SK-N-SH (cell line): ENCODE data around the gene SCN4B. TPM values are rescaled to one million over a fixed set of nuclear protein-coding genes. Genes with fewer than 3 reads are reported as not detected.

Source experiments
- CTCF ChIA-PET: fragments of 300-600, 350-600 bp; formaldehyde crosslinking; extraction: SDS; loops from one replicate; lab custom pipeline; 2021; lab: Yijun Ruan, JAX
- POLR2A ChIA-PET: fragments of 350-600 bp; sonication (Branson Sonifier 250); formaldehyde crosslinking; extraction: SDS; loops from one replicate; lab custom pipeline; 2020; ENCODE audit warnings: antibody characterized with exemption, inconsistent platforms; lab: Yijun Ruan, JAX
- DNase-seq: peaks from one replicate; pipeline ENCODE4 v3.0.0; 2012
- H2AFZ ChIP-seq: fragments of 200-600 bp; sonication (generic); 2 replicates; pipeline ENCODE4 v1.8.1; 2016; ENCODE audit warnings: antibody characterized with exemption, mild to moderate bottlenecking, low read depth
- H3F3A ChIP-seq: fragments of 200-600 bp; sonication (generic); replicated peaks from 2 replicates; pipeline ENCODE3; 2016; ENCODE audit warnings: antibody characterized with exemption, mild to moderate bottlenecking; ENCODE audit not compliant: insufficient read depth
- H3K27ac ChIP-seq, 2 experiments: fragments of 200-500 bp in 1 of 2; fragments of 200-600 bp in 1 of 2; sonication (Bioruptor generic) in 1 of 2; sonication (generic), shearing (Covaris generic) in 1 of 2; 2 replicates each; pipeline versions ENCODE4 v1.5.1 to v1.6.1; 2014 to 2016; ENCODE audit warnings: low read depth in 2 of 2, inconsistent platforms in 1 of 2, low read length in 1 of 2, mild to moderate bottlenecking in 1 of 2, mixed read lengths in 1 of 2
- H3K27me3 ChIP-seq: fragments of 200-600 bp; sonication (generic), shearing (Covaris generic); 2 replicates; pipeline ENCODE4 v1.6.1; 2016; ENCODE audit warnings: mixed run types; ENCODE audit not compliant: insufficient read depth
- H3K36me3 ChIP-seq, 2 experiments: fragments of 200-500 bp in 1 of 2; fragments of 200-600 bp in 1 of 2; sonication (Bioruptor generic) in 1 of 2; sonication (generic) in 1 of 2; replicated peaks in 1 of 2; 2 replicates each; pipeline versions ENCODE3 to v1.5.1; 2014 to 2016; ENCODE audit warnings: low read length in 1 of 2, mild to moderate bottlenecking in 1 of 2; ENCODE audit not compliant: insufficient read depth in 2 of 2, control insufficient read depth in 1 of 2
- H3K4me1 ChIP-seq, 2 experiments: fragments of 200-500 bp in 1 of 2; fragments of 200-600 bp in 1 of 2; sonication (Bioruptor generic) in 1 of 2; sonication (generic), shearing (Covaris generic) in 1 of 2; 2 replicates each; pipeline versions ENCODE4 v1.5.1 to v1.6.1; 2014 to 2016; ENCODE audit warnings: low read depth in 1 of 2, low read length in 1 of 2, mixed run types in 1 of 2; ENCODE audit not compliant: insufficient read depth in 2 of 2, control insufficient read depth in 1 of 2
- H3K4me2 ChIP-seq: fragments of 200-600 bp; sonication (generic), shearing (Covaris generic); 2 replicates; pipeline ENCODE4 v1.6.1; 2017; ENCODE audit warnings: mixed run types
- H3K4me3 ChIP-seq, 2 experiments: fragments of 200-500 bp in 1 of 2; fragments of 200-600 bp in 1 of 2; sonication (Bioruptor generic) in 1 of 2; sonication (generic), shearing (Covaris generic) in 1 of 2; 2 replicates each; pipeline versions ENCODE4 v1.5.1 to v1.8.1; 2014 to 2016; ENCODE audit warnings: low read depth in 2 of 2, inconsistent platforms in 1 of 2, low read length in 1 of 2, mild to moderate bottlenecking in 1 of 2, mixed read lengths in 1 of 2, moderate library complexity in 1 of 2
- H3K79me2 ChIP-seq: fragments of 200-600 bp; sonication (generic); 2 replicates; pipeline ENCODE4 v1.8.1; 2017; ENCODE audit warnings: mild to moderate bottlenecking; ENCODE audit not compliant: insufficient read depth
- H3K9ac ChIP-seq: fragments of 200-600 bp; sonication (generic); 2 replicates; pipeline ENCODE4 v1.6.1; 2017; ENCODE audit warnings: mixed run types
- H3K9me2 ChIP-seq: fragments of 200-600 bp; sonication (generic); 2 replicates; pipeline ENCODE4 v1.6.1; 2017; ENCODE audit warnings: mixed run types
- H3K9me3 ChIP-seq: fragments of 200-600 bp; sonication (generic); 2 replicates; pipeline ENCODE4 v1.6.1; 2017; ENCODE audit warnings: mixed run types, mild to moderate bottlenecking, moderate library complexity
- H4K20me1 ChIP-seq: fragments of 200-600 bp; sonication (generic); 2 replicates; pipeline ENCODE4 v1.6.1; 2017; ENCODE audit warnings: mild to moderate bottlenecking, mixed run types; ENCODE audit not compliant: insufficient read depth
- CHD2 ChIP-seq: fragments of 150-350 bp; IDR thresholded peaks from 2 replicates; pipeline ENCODE4 v1.6.1; 2018; ENCODE audit warnings: low read length; ENCODE audit not compliant: partially characterized antibody
- EP300 ChIP-seq, 2 experiments: IDR thresholded peaks; 2 replicates each; pipeline versions ENCODE4 v1.4.0 to v1.6.1; 2012; ENCODE audit warnings: borderline replicate concordance in 1 of 2, low read depth in 1 of 2, low read length in 1 of 2
- EZH2phosphoT487 ChIP-seq: fragments of 200-600 bp; sonication (generic); IDR thresholded peaks from 2 replicates; pipeline ENCODE4 v1.6.1; 2017; ENCODE audit warnings: low read depth, mixed run types, mild to moderate bottlenecking, antibody characterized with exemption, moderate library complexity, borderline replicate concordance
- GATA2 ChIP-seq: sonication (generic); formaldehyde crosslinking; IDR thresholded peaks from 2 replicates; pipeline ENCODE4 v1.5.0; 2020; ENCODE audit warnings: mild to moderate bottlenecking, missing genetic modification reagents
- MXI1 ChIP-seq: IDR thresholded peaks from 2 replicates; pipeline ENCODE4 v1.6.1; 2012; ENCODE audit warnings: mild to moderate bottlenecking, low read depth, low read length, improper control_type of control experiment
- NFIC ChIP-seq: IDR thresholded peaks from 2 replicates; pipeline ENCODE4 v1.4.0; 2012; ENCODE audit warnings: borderline replicate concordance
- REST ChIP-seq: IDR thresholded peaks from 2 replicates; pipeline ENCODE4 v1.6.1; 2012; ENCODE audit warnings: mild to moderate bottlenecking, low read depth, low read length, moderate library complexity
- RFX5 ChIP-seq: IDR thresholded peaks from 2 replicates; pipeline ENCODE4 v1.6.1; 2012; ENCODE audit warnings: mild to moderate bottlenecking, improper control_type of control experiment, low read length
- SIN3A ChIP-seq: IDR thresholded peaks from 2 replicates; pipeline ENCODE4 v1.6.1; 2012; ENCODE audit warnings: low read depth, mild to moderate bottlenecking, low read length, moderate library complexity, borderline replicate concordance
- SMC3 ChIP-seq: IDR thresholded peaks from 2 replicates; pipeline ENCODE4 v1.6.1; 2012; ENCODE audit warnings: low read depth, low read length, improper control_type of control experiment
- WGBS: methylation state at CpG from one replicate; pipeline ENCODE4 v1.1.6; 2017; ENCODE audit warnings: low lambda C conversion rate; 5-methylcytosine and 5-hydroxymethylcytosine counted together
- polyA plus RNA-seq, 3 experiments: library from polyadenylated mRNA; depleted of rRNA; stranded (reverse); fragments of >200 nt; gene quantifications; 2 replicates each; pipeline ENCODE4 v1.2.3, GENCODE V29; 2012

The SCN4B gene
- polyA plus RNA-seq, 1 of the 3 experiments (the other 2 are of a cell fraction): 1.2 TPM

- H3K9me2 ChIP-seq: no peaks in the 10 kb centered on the region
- H3K4me2 ChIP-seq: no peak overlapping the region
- H3K27me3 ChIP-seq: peaks cover 3% of the 10 kb centered on the region; the same call in 1 of the 2 replicates
- 32% methylated on average over 5 of the region's 8 CpGs for WGBS
- no peak overlapping the region for H3K9ac ChIP-seq
- H3K4me1 ChIP-seq: no peaks in the 10 kb centered on the region
- DNase-seq: no peak
- no peak overlapping the region for H2AFZ ChIP-seq
- no peaks in the 10 kb centered on the region for H3K36me3 ChIP-seq
- TF ChIP-seq MXI1 (no peak), RFX5 (no peak), SIN3A (no peak), EP300 (IDR thresholded peaks at IDR 0.05; ENCODE audit: borderline replicate concordance in 1 of 2, low read depth in 1 of 2, low read length in 1 of 2) (no peak), GATA2 (CRISPR knock-in tag) (no peak)
- H3K79me2 ChIP-seq: no peaks in the 10 kb centered on the region
- no peaks in the 10 kb centered on the region for H4K20me1 ChIP-seq
- H3K9me3 ChIP-seq: no peaks in the 10 kb centered on the region
- H3F3A ChIP-seq: no peaks in the 10 kb centered on the region
- ChIA-PET POLR2A (no interaction called here), CTCF (interaction anchor here (1.5 kb wide), 1 partner anchor 667 kb away, joined by 3 read pairs; no protein-coding TSS in a partner anchor)
- H3K27ac ChIP-seq: no peak overlapping the region
- H3K4me3 ChIP-seq: no peak overlapping the region
Observed at GRCh38 chr11:118092907-118093571, 59.6 kb downstream of the SCN4B start.

GRCh38 chr11:118091690-118092089 lies 60.9 kb downstream of the SCN4B start:
- CTCF ChIA-PET: interaction anchor here (1.0 kb wide), 1 partner anchor 39 kb away, joined by 3 read pairs; no protein-coding TSS in a partner anchor
- Histone ChIP-seq H3F3A (no peaks in the 10 kb centered on the region), H3K36me3 (no peaks in the 10 kb centered on the region), H3K9me3 (no peaks in the 10 kb centered on the region), H2AFZ (no peak overlapping the region)
- 33% methylated on average over 6 of the region's 6 CpGs for WGBS
- no peak for TF ChIP-seq EZH2phosphoT487
- TF ChIP-seq SMC3: no peak
- no peak for TF ChIP-seq CHD2
- no peak for TF ChIP-seq RFX5
- TF ChIP-seq NFIC: no peak
- TF ChIP-seq REST: no peak
- TF ChIP-seq, all 33 proteins: peak for 0
- H3K4me1 ChIP-seq: no peaks in the 10 kb centered on the region
- H3K27me3 ChIP-seq: peaks cover 5% of the 10 kb centered on the region; the same call in 1 of the 2 replicates
- H3K9me2 ChIP-seq: no peaks in the 10 kb centered on the region
- H4K20me1 ChIP-seq: no peaks in the 10 kb centered on the region
- no peaks in the 10 kb centered on the region for H3K79me2 ChIP-seq
- no peak for DNase-seq
- no peak overlapping the region for H3K4me3 ChIP-seq
- POLR2A ChIA-PET: no interaction called here
- no peak overlapping the region for H3K27ac ChIP-seq
- no peak overlapping the region for H3K4me2 ChIP-seq
- no peak overlapping the region for H3K9ac ChIP-seq
